RWPE1 (cell line): Measurements from ENCODE around the gene SLC28A1.

Experiments used
- CTCF ChIA-PET: fragments of 350-600 bp; sonication (Branson Sonifier 250); formaldehyde crosslinking; extraction: SDS; loops from one replicate; lab custom pipeline; 2021; lab: Yijun Ruan, JAX
- POLR2A ChIA-PET: fragments of 400-600 bp; formaldehyde crosslinking; extraction: SDS; loops from one replicate; lab custom pipeline; 2020; ENCODE audit warnings: antibody characterized with exemption; ENCODE audit not compliant: low non-redundant PET; lab: Yijun Ruan, JAX
- DNase-seq: peaks from one replicate; pipeline ENCODE4 v3.0.0; 2012; ENCODE audit warnings: low spot score
- H3K27ac ChIP-seq: fragments of 450-650 bp; 2 replicates; pipeline ENCODE4 v1.5.1; 2017
- CTCF ChIP-seq: fragments of 450-650 bp; conservative IDR thresholded peaks from 2 replicates; pipeline ENCODE4 v1.5.1; 2017; ENCODE audit warnings: low read depth, mild to moderate bottlenecking

The SLC28A1 gene

GRCh38 chr15:84934942-84935729 is 50.7 kb downstream of the SLC28A1 start:
- DNase-seq: no peak
- ChIA-PET POLR2A (no interaction called here), CTCF (interaction anchor here (0.5 kb wide), 1 partner anchor 390 kb away, joined by 3 read pairs; no protein-coding TSS in a partner anchor)
- H3K27ac ChIP-seq: no peak overlapping the region
- no peak for TF ChIP-seq CTCF

GRCh38 chr15:84937144-84937543 is 52.7 kb downstream of the SLC28A1 start:
- no peak for DNase-seq
- POLR2A ChIA-PET: no interaction called here
- TF ChIP-seq CTCF: no peak
- CTCF ChIA-PET: interaction anchor here (0.8 kb wide), 1 partner anchor 1858 kb away, joined by 3 read pairs; no protein-coding TSS in a partner anchor
- H3K27ac ChIP-seq: no peak overlapping the region

GRCh38 chr15:84938726-84939125 is 54.3 kb downstream of the SLC28A1 start:
- no peak for TF ChIP-seq CTCF
- POLR2A ChIA-PET: no interaction called here
- CTCF ChIA-PET: interaction anchor here (0.6 to 0.7 kb wide), 2 partner anchors 25 to 55 kb away, joined by 3 to 5 read pairs; no protein-coding TSS in a partner anchor
- DNase-seq: no peak
- no peak overlapping the region for H3K27ac ChIP-seq

- no peak for DNase-seq
- no peak overlapping the region for H3K27ac ChIP-seq
- CTCF ChIA-PET: interaction anchor here (0.7 to 1.0 kb wide), 2 partner anchors 12 to 1420 kb away, joined by 3 read pairs; no protein-coding TSS in a partner anchor
- TF ChIP-seq CTCF: no peak
- POLR2A ChIA-PET: interaction anchor here (0.6 kb wide), 1 partner anchor 52 kb away, joined by 3 read pairs; no protein-coding TSS in a partner anchor
These were observed 55.9 kb downstream of the SLC28A1 start for GRCh38 chr15:84940399-84940798.

- ChIA-PET POLR2A (no interaction called here), CTCF (no interaction called here)
- TF ChIP-seq CTCF: no peak
- no peak overlapping the region for H3K27ac ChIP-seq
- no peak for DNase-seq
These were observed 58.0 kb downstream of the SLC28A1 start for GRCh38 chr15:84942456-84942855.

GRCh38 chr15:84944311-84944710 is 59.8 kb downstream of the SLC28A1 start:
- TF ChIP-seq CTCF: no peak
- no peak overlapping the region for H3K27ac ChIP-seq
- DNase-seq: no peak
- POLR2A ChIA-PET: no interaction called here
- CTCF ChIA-PET: interaction anchor here (0.6 to 0.9 kb wide), 3 partner anchors 16 to 996 kb away, joined by 3 to 4 read pairs (median 3); no protein-coding TSS in a partner anchor
